Esophagus (tissue), 2 donors: ENCODE measurements around the gene UGT1A9. TPM values are rescaled to one million over a fixed set of nuclear protein-coding genes. Genes with fewer than 3 reads are reported as not detected.

Experiments
- H3K27ac ChIP-seq, 2 donors: one replicate each; pipeline ENCODE4 v1.5.1; 2013; ENCODE audit warnings: low read depth in 2 of 2, mild to moderate bottlenecking in 2 of 2, inconsistent platforms in 1 of 2, low read length in 1 of 2, moderate library complexity in 1 of 2
- H3K27me3 ChIP-seq, 2 donors: one replicate each; pipeline ENCODE4 v1.6.1; 2013; ENCODE audit warnings: low read length in 2 of 2, control low read depth in 1 of 2, mild to moderate bottlenecking in 1 of 2; ENCODE audit not compliant: insufficient read depth in 2 of 2, control insufficient read depth in 1 of 2
- H3K36me3 ChIP-seq, 2 donors: one replicate each; pipeline ENCODE4 v1.6.1; 2013; ENCODE audit warnings: low read length in 1 of 2; ENCODE audit not compliant: control insufficient read depth in 2 of 2, insufficient read depth in 2 of 2
- H3K4me1 ChIP-seq, 2 donors: one replicate each; pipeline ENCODE4 v1.6.1; 2013; ENCODE audit warnings: low read length in 1 of 2; ENCODE audit not compliant: control insufficient read depth in 2 of 2, insufficient read depth in 2 of 2
- H3K4me3 ChIP-seq, 2 donors: one replicate each; pipeline ENCODE4 v1.5.1; 2013; ENCODE audit warnings: low read length in 2 of 2, mild to moderate bottlenecking in 2 of 2, low read depth in 1 of 2, moderate library complexity in 1 of 2
- H3K9me3 ChIP-seq, 2 donors: one replicate each; pipeline ENCODE4 v1.6.1; 2013; ENCODE audit warnings: mild to moderate bottlenecking in 2 of 2, low read depth in 1 of 2, low read length in 1 of 2, moderate library complexity in 1 of 2; ENCODE audit not compliant: control insufficient read depth in 2 of 2, insufficient read depth in 1 of 2
- WGBS, 2 donors: extraction: QIAGEN DNeasy Blood & Tissue Kit; methylation state at CpG; one replicate each; pipeline ENCODE4 v1.1.7; 2013; 5-methylcytosine and 5-hydroxymethylcytosine counted together
- polyA plus RNA-seq, 2 donors: library from polyadenylated mRNA; stranded (reverse); fragments of 200-250 nt; gene quantifications; one replicate each; pipeline ENCODE4 v1.2.3, GENCODE V29; 2013
- donor health status: healthy with polysubstance abuse.
- donor health status: Bipolar disorder and iron deficiency.

The UGT1A9 gene
- polyA plus RNA-seq, 2 donors: 0.01 to 0.31 TPM

GRCh38 chr2:233789554-233789953 lies 117.9 kb downstream of the UGT1A9 start:
- H3K4me3 ChIP-seq: no peak overlapping the region
- H3K27ac ChIP-seq: no peak overlapping the region
- H3K36me3 ChIP-seq: no peaks in the 10 kb centered on the region
- 91 to 93% methylated on average over 7 of the region's 7 CpGs for WGBS, 2 donors
- H3K27me3 ChIP-seq: no peaks in the 10 kb centered on the region
- no peaks in the 10 kb centered on the region for H3K4me1 ChIP-seq
- no peaks in the 10 kb centered on the region for H3K9me3 ChIP-seq

GRCh38 chr2:233791151-233791882 lies 119.6 kb downstream of the UGT1A9 start:
- Histone ChIP-seq H3K27me3 (no peaks in the 10 kb centered on the region), H3K4me3 (no peak overlapping the region), H3K4me1 (no peaks in the 10 kb centered on the region), H3K27ac (no peak overlapping the region), H3K9me3 (peaks cover 0 to 2% of the 10 kb centered on the region in 2 donors), H3K36me3 (no peaks in the 10 kb centered on the region)
- 86 to 88% methylated on average over 18 of the region's 18 CpGs for WGBS, 2 donors

GRCh38 chr2:233791883-233792329 lies 120.2 kb downstream of the UGT1A9 start:
- peaks cover 0 to 2% of the 10 kb centered on the region in 2 donors for H3K9me3 ChIP-seq
- no peak overlapping the region for H3K4me3 ChIP-seq
- H3K27ac ChIP-seq: no peak overlapping the region
- H3K4me1 ChIP-seq: no peaks in the 10 kb centered on the region
- H3K36me3 ChIP-seq: no peaks in the 10 kb centered on the region
- WGBS, 2 donors: 83 to 85% methylated on average over 8 to 9 of the region's 9 CpGs
- no peaks in the 10 kb centered on the region for H3K27me3 ChIP-seq

- no peak overlapping the region for H3K4me3 ChIP-seq
- H3K4me1 ChIP-seq: no peaks in the 10 kb centered on the region
- H3K9me3 ChIP-seq: peaks cover 0 to 2% of the 10 kb centered on the region in 2 donors
- no peaks in the 10 kb centered on the region for H3K36me3 ChIP-seq
- 85 to 93% methylated on average over 7 of the region's 7 CpGs for WGBS, 2 donors
- H3K27ac ChIP-seq: no peak overlapping the region
- H3K27me3 ChIP-seq: no peaks in the 10 kb centered on the region
Observed at GRCh38 chr2:233792720-233793119, 121.0 kb downstream of the UGT1A9 start.

- Histone ChIP-seq H3K27me3 (no peaks in the 10 kb centered on the region), H3K4me1 (no peaks in the 10 kb centered on the region), H3K4me3 (no peak overlapping the region), H3K9me3 (peaks cover 0 to 2% of the 10 kb centered on the region in 2 donors), H3K27ac (no peak overlapping the region), H3K36me3 (no peaks in the 10 kb centered on the region)
- WGBS, 2 donors: 67 to 76% methylated on average over 18 of the region's 18 CpGs
Observed at GRCh38 chr2:233793465-233794127, 121.9 kb downstream of the UGT1A9 start.

- H3K4me3 ChIP-seq: no peak overlapping the region
- H3K4me1 ChIP-seq: no peaks in the 10 kb centered on the region
- peaks cover 0 to 2% of the 10 kb centered on the region in 2 donors for H3K9me3 ChIP-seq
- no peaks in the 10 kb centered on the region for H3K36me3 ChIP-seq
- H3K27ac ChIP-seq: no peak overlapping the region
- H3K27me3 ChIP-seq: no peaks in the 10 kb centered on the region
- 78 to 83% methylated on average over 17 of the region's 17 CpGs for WGBS, 2 donors
Observed at GRCh38 chr2:233794128-233794658, 122.5 kb downstream of the UGT1A9 start.

GRCh38 chr2:233795735-233796171 lies 124.1 kb downstream of the UGT1A9 start:
- Histone ChIP-seq H3K4me3 (no peak overlapping the region), H3K36me3 (no peaks in the 10 kb centered on the region), H3K27ac (no peak overlapping the region), H3K9me3 (peaks cover 0 to 2% of the 10 kb centered on the region in 2 donors), H3K4me1 (no peaks in the 10 kb centered on the region), H3K27me3 (no peaks in the 10 kb centered on the region)
- WGBS, 2 donors: 88 to 93% methylated on average over 13 of the region's 13 CpGs

- 68 to 73% methylated on average over 9 of the region's 9 CpGs for WGBS, 2 donors
- H3K4me1 ChIP-seq: no peaks in the 10 kb centered on the region
- H3K36me3 ChIP-seq: no peaks in the 10 kb centered on the region
- H3K4me3 ChIP-seq: no peak overlapping the region
- H3K9me3 ChIP-seq: peaks cover 0 to 2% of the 10 kb centered on the region in 2 donors
- no peaks in the 10 kb centered on the region for H3K27me3 ChIP-seq
- H3K27ac ChIP-seq: no peak overlapping the region
Observed at GRCh38 chr2:233796254-233796653, 124.6 kb downstream of the UGT1A9 start.

GRCh38 chr2:233798335-233799086 lies 126.8 kb downstream of the UGT1A9 start:
- Histone ChIP-seq H3K36me3 (no peaks in the 10 kb centered on the region), H3K27ac (no peak overlapping the region), H3K27me3 (no peaks in the 10 kb centered on the region), H3K4me3 (no peak overlapping the region), H3K9me3 (peaks cover 0 to 2% of the 10 kb centered on the region in 2 donors), H3K4me1 (no peaks in the 10 kb centered on the region)
- WGBS, 2 donors: 82% methylated on average over 14 of the region's 14 CpGs
